Measurements from ENCODE around the gene BLOC1S5.
"Not testable (repeated sequence)": the region's sequence is repeated elsewhere in the genome, so short reads cannot be mapped to it uniquely, and the experiment has no call there.

The BLOC1S5 gene

DNA sequence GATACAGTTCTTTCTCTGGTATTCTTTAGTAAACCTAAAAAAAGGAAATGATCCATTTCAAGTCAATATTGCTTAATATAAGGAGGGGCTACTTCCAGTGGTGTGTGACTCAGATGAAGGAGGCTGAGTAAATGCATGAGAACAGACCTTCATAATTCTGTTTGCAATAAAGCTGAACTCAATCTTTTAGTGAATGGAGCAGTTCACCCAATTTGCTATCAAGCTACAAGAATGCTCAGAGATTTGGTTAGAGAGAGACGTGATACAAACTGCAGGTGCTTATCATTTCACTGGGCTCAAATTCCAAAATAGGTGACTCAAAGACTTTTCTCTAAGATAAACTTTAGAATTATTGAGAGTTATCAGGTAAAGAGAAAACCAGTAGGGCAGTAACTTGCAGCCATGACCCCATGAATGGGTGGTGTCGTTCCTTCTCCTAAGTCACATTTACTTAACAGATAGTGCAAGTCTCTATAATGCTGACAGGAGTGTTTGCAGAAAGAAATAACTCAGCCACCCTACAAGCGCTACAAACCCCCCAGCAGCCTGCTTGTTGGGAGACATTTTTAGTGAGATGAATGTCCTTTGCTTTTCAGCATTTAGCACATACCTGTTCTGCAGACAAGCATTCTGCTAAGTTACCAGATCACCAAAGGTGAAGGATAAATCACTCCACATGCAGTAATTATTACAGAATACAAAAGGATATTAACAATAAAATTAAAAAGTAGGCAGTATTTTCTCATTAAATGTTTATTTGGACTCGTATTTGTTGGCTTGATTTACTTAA is 16.4 kb upstream of the BLOC1S5 start:
- DNase-seq: peak; percentile 37

- no peak for DNase-seq
These were observed 14.9 kb upstream of the BLOC1S5 start for GRCh38 chr6:8079126-8079525.

DNA sequence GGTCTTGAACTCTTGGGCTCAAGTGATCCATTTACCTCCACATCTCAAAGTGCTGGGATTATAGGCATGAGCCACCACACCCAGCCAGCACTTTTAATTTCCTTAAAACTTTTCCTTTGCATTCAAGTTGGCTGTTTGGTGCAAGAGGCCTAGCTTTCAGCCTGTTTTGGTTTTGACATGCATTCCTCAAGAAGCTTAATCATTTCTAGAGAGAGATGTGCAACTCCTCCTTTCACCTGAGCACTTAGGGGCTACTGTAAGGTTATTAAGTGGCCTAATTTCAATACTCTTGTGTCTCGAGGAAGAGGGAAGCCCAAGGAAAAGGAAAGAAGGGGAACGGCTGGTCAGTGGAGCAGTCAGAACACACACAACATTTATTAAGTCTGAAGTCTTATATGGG is 13.8 kb upstream of the BLOC1S5 start:
- no peak for DNase-seq

- no peak for DNase-seq
These were observed 11.5 kb upstream of the BLOC1S5 start for GRCh38 chr6:8075704-8076103.

GRCh38 chr6:8075185-8075584 is 11.0 kb upstream of the BLOC1S5 start:
- no peak for DNase-seq

- DNase-seq: no peak
These were observed 10.0 kb upstream of the BLOC1S5 start for GRCh38 chr6:8074213-8074612.

DNA sequence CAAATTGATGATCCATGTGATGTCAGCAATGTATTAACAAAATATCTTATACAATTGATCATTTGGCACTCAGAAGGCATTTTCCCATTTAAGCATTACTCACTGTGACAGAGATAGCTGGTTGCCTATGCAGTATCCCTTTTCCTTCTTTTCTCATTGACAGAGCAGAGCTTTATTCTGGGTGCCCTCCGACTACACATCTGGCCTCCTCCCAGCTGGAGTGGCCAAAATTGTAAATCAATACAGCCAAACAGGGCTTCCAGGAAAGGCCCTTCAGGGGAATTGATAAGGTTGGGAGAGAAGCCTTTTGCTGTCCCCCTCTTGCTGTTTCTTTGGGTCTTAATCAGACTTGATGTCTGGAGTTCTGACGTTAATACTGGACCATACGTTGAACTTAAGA is 9.6 kb upstream of the BLOC1S5 start:
- no peak for DNase-seq

- no peak for DNase-seq
These were observed 6.5 kb upstream of the BLOC1S5 start for GRCh38 chr6:8070718-8071117.

DNA sequence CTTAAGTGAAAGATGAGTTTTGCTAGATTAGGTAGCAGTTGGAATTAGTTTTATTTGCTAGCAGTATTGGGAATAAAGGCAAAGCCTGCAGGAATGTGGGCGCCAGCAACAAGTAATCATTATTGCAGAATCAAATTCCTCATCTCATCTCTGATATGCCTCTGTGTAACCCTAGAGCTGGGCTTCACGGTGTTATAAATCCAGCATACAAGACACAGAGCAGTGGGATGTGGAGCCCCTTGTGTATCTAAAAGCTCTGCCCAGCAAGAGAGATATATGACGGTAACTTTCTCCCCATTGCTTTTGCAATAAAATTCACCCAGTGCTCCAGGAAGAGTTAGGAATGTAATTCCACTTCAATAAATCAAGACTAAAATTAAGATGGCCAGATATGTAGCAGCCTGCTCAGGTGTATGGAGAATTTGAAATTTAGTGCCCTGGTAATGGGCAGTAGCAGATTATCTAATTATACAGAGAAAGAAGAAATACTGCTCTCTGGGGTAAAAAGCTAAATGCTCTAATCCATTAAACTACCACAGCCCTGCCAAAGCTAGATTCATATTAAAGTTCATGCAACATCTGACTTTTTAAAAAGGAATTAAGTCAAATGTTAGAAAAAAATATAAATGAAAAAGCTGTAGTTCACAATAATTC is 5.6 kb upstream of the BLOC1S5 start:
- no peak for DNase-seq

- DNase-seq: no peak
These were observed 5.0 kb upstream of the BLOC1S5 start for GRCh38 chr6:8069151-8069550.

GRCh38 chr6:8066108-8066507 is 1.9 kb upstream of the BLOC1S5 start:
- no peak for DNase-seq

DNA sequence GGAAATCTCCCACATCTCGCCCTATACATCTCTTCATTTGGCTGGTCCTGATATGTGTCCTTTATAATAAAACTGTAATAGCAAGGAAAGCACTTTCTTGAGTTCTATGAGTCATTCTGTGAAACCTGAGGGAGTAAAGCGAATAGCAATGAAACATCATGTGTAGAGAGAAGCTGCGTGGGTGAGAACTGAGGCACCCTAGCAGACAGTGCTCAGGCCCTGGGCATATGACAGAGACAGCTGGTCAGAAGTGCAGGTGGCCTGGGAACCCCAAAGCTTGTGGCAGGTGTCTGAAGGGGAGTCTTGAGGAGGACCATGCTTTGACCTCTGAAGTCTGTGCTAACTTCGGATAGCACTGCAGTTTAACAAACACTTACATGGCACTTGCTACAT is 1.3 kb upstream of the BLOC1S5 start:
- DNase-seq: no peak

GRCh38 chr6:8064638-8065518 is 689 bp upstream of the BLOC1S5 start:
- DNase-seq: peak; percentile 80

- DNase-seq: no peak
These were observed 2.5 kb downstream of the BLOC1S5 start for GRCh38 chr6:8061736-8062135.

GRCh38 chr6:8060346-8060745 is 3.8 kb downstream of the BLOC1S5 start:
- no peak for DNase-seq

GRCh38 chr6:8059129-8059528 is 5.1 kb downstream of the BLOC1S5 start:
- peak; percentile 57 for DNase-seq

GRCh38 chr6:8057793-8058192 is 6.4 kb downstream of the BLOC1S5 start:
- no peak for DNase-seq

DNA sequence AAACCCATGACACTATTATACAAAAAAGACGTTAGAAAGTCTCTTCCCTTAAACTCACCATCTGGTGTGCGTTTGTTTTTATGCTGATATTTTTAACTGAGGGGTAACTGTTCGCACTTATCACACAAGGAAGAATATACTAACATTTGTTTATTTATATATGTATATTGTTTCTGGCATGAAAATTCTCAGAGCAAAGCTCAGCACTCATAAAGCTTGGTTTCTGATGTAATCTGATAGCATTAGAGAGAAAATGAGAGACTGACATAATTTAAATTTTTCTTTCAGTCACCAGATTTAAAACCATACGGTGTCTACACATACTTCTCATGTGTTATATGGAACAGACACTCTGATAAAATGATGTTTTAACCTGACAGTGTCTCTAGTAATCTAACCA is 6.9 kb downstream of the BLOC1S5 start:
- DNase-seq: no peak

- DNase-seq: no peak
These were observed 9.9 kb downstream of the BLOC1S5 start for GRCh38 chr6:8054276-8054675.

- DNase-seq: no peak
These were observed 16.5 kb downstream of the BLOC1S5 start for GRCh38 chr6:8047541-8048292.

- not testable (repeated sequence) for DNase-seq
These were observed 18.4 kb downstream of the BLOC1S5 start for GRCh38 chr6:8045769-8046168.

DNA sequence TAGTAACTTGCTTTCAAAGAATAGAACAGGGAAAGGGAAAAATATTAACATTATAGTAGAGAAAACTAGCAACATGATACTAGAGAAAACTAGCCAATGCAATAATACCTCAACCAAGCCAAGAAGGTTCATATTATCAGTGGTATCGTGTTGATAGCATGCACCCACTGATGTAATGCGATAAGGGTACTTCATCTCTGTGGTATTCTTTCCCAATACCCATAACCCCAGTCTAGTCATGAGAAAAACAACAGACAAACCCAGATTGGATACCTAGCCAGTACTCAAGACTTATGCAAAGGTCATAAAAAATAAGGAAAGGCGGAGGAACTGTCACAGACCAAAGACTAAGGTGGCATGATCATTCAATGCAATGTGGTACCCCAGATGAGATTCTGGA is 21.0 kb downstream of the BLOC1S5 start:
- no peak for DNase-seq
